PC-9 (cell line): Measurements from ENCODE around the gene GOLGA6L22.
"Not testable (repeated sequence)": the region's sequence is repeated elsewhere in the genome, so short reads cannot be mapped to it uniquely, and the experiment has no call there.

ENCODE experiments used
- EZH2 ChIP-seq: fragments of 200-600 bp; sonication (generic); IDR thresholded peaks from 2 replicates; pipeline ENCODE4 v1.8.0; 2017; ENCODE audit warnings: antibody characterized with exemption, low read depth
- TF ChIP-seq, protein P1 (sequence below): fragments of 200-600 bp; sonication (generic); conservative IDR thresholded peaks from 2 replicates; pipeline ENCODE4 v1.6.1; 2017; ENCODE audit warnings: mixed run types, antibody characterized with exemption, mild to moderate bottlenecking, moderate library complexity

DNA sequence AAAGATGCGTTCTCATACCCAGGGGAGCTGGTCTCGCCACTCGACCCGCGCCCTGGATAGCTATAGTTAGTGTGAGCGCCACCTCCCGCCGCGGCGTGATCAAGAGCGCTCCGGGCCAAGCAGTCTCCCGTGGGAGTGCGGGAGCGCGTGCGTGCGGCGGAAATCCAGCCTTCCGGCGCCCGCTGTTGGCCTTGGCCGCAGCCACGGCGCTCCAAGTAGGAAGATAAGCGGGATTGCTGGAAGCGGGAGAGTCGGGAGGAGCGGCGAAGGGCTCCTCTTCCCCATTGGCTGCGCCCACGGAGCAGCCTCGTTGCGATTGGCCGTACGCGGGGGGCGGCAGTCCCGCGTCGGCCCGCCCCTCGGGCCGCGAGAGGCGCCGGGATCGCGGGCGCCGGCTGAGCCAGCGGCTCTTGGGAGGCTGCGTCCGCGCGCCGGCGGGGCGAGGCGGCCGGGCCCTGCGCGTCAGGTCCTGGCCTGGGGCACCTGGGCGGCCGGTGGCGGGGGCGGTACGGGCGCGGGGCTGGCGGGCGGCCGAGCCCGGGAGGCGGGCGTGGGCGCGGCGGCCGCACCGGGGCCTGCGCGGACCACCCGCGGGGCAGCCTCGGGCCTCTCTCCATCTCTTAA is 35.9 kb downstream of the GOLGA6L22 start:
- TF ChIP-seq, protein P1, sequence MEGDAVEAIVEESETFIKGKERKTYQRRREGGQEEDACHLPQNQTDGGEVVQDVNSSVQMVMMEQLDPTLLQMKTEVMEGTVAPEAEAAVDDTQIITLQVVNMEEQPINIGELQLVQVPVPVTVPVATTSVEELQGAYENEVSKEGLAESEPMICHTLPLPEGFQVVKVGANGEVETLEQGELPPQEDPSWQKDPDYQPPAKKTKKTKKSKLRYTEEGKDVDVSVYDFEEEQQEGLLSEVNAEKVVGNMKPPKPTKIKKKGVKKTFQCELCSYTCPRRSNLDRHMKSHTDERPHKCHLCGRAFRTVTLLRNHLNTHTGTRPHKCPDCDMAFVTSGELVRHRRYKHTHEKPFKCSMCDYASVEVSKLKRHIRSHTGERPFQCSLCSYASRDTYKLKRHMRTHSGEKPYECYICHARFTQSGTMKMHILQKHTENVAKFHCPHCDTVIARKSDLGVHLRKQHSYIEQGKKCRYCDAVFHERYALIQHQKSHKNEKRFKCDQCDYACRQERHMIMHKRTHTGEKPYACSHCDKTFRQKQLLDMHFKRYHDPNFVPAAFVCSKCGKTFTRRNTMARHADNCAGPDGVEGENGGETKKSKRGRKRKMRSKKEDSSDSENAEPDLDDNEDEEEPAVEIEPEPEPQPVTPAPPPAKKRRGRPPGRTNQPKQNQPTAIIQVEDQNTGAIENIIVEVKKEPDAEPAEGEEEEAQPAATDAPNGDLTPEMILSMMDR: not testable (repeated sequence)
- not testable (repeated sequence) for TF ChIP-seq EZH2
